IMR-90 (cell line): ENCODE data around the gene SPOCK3. TPM values are rescaled to one million over a fixed set of nuclear protein-coding genes. Genes with fewer than 3 reads are reported as not detected.

Experiments used
- ATAC-seq: fragments of 200-7000 bp; cut with Tn5 transposase; 2 replicates; pipeline ENCODE4 v1.9.1; 2020; ENCODE audit warnings: low read depth, mild to moderate bottlenecking, moderate library complexity
- BruUV-seq: library from RNA; stranded (reverse); fragments of 400-500 nt; replicated peaks from 2 replicates; lab custom pipeline; 2021; lab: Mats Ljungman, UMichigan
- CTCF ChIA-PET: fragments of 300-600 bp; formaldehyde crosslinking; extraction: SDS; loops from one replicate; lab custom pipeline; 2021; ENCODE audit warnings: antibody characterized with exemption; lab: Yijun Ruan, JAX
- POLR2A ChIA-PET: fragments of 300-600 bp; sonication (Branson Sonifier 250); formaldehyde crosslinking; loops from one replicate; lab custom pipeline; 2022; ENCODE audit warnings: antibody characterized with exemption; ENCODE audit not compliant: unreplicated experiment; lab: Charles Lee
- DNase-seq: peaks from one replicate; pipeline ENCODE4 v3.0.0; 2013
- H2AFZ ChIP-seq: replicated peaks from 2 replicates; pipeline ENCODE3; 2013; ENCODE audit warnings: low read length, mild to moderate bottlenecking; ENCODE audit not compliant: poor library complexity
- H2AK5ac ChIP-seq: 2 replicates; pipeline ENCODE4 v1.6.1; 2013; ENCODE audit warnings: low read depth, low read length, inconsistent platforms
- H2AK9ac ChIP-seq: replicated peaks from 2 replicates; pipeline ENCODE3; 2013; ENCODE audit warnings: mild to moderate bottlenecking, low read depth, low read length, moderate library complexity; ENCODE audit not compliant: poor library complexity
- H2BK120ac ChIP-seq: 2 replicates; pipeline ENCODE4 v1.6.1; 2013; ENCODE audit warnings: low read depth, low read length, inconsistent platforms
- H2BK15ac ChIP-seq: 3 replicates; pipeline ENCODE4 v1.6.1; 2013; ENCODE audit warnings: low read depth, low read length, inconsistent platforms
- H2BK20ac ChIP-seq: 2 replicates; pipeline ENCODE4 v1.6.1; 2013; ENCODE audit warnings: low read depth, mild to moderate bottlenecking, inconsistent platforms, low read length, moderate library complexity
- H2BK5ac ChIP-seq: 2 replicates; pipeline ENCODE4 v1.6.1; 2013; ENCODE audit warnings: mild to moderate bottlenecking, low read depth, low read length, inconsistent platforms; ENCODE audit not compliant: poor library complexity, severe bottlenecking
- H3K14ac ChIP-seq: replicated peaks from 2 replicates; pipeline ENCODE4 v1.6.1; 2013; ENCODE audit warnings: low read depth, low read length, inconsistent platforms
- H3K18ac ChIP-seq: 2 replicates; pipeline ENCODE4 v1.6.1; 2013; ENCODE audit warnings: low read depth, low read length, control low read depth
- H3K23ac ChIP-seq: 2 replicates; pipeline ENCODE4 v1.6.1; 2013; ENCODE audit warnings: low read depth, low read length, inconsistent platforms
- H3K27ac ChIP-seq: 2 replicates; pipeline ENCODE4 v1.5.1; 2013; ENCODE audit warnings: mild to moderate bottlenecking, control low read depth, low read length; ENCODE audit not compliant: insufficient read depth
- H3K27me3 ChIP-seq: 2 replicates; pipeline ENCODE4 v1.6.1; 2013; ENCODE audit warnings: low read length; ENCODE audit not compliant: control insufficient read depth, insufficient read depth
- H3K36me3 ChIP-seq: 2 replicates; pipeline ENCODE4 v1.6.1; 2013; ENCODE audit warnings: low read length, mixed read lengths; ENCODE audit not compliant: control insufficient read depth, insufficient read depth
- H3K4ac ChIP-seq: 2 replicates; pipeline ENCODE4 v1.6.1; 2013; ENCODE audit warnings: low read depth, low read length, inconsistent platforms
- H3K4me1 ChIP-seq: 2 replicates; pipeline ENCODE4 v1.6.1; 2013; ENCODE audit warnings: low read length, mixed read lengths; ENCODE audit not compliant: control insufficient read depth, insufficient read depth
- H3K4me2 ChIP-seq: 2 replicates; pipeline ENCODE4 v1.6.1; 2013; ENCODE audit warnings: low read depth, mild to moderate bottlenecking, control low read depth, low read length, moderate library complexity
- H3K4me3 ChIP-seq: 2 replicates; pipeline ENCODE4 v1.5.1; 2013; ENCODE audit warnings: low read depth, mild to moderate bottlenecking, control low read depth, low read length, moderate library complexity; ENCODE audit not compliant: insufficient read depth
- H3K56ac ChIP-seq: 2 replicates; pipeline ENCODE4 v1.6.1; 2013; ENCODE audit warnings: low read length, inconsistent platforms; ENCODE audit not compliant: insufficient read depth; ENCODE audit errors: extremely low read depth
- H3K79me1 ChIP-seq, 2 experiments: 2 replicates each; pipeline ENCODE4 v1.6.1; 2013; ENCODE audit warnings: low read length in 2 of 2, inconsistent platforms in 1 of 2, low read depth in 1 of 2
- H3K9ac ChIP-seq: 2 replicates; pipeline ENCODE4 v1.6.1; 2013; ENCODE audit warnings: low read depth, low read length, control low read depth
- H3K9me1 ChIP-seq: 2 replicates; pipeline ENCODE4 v1.6.1; 2013; ENCODE audit warnings: low read length, inconsistent platforms; ENCODE audit not compliant: insufficient read depth
- H3K9me3 ChIP-seq: 2 replicates; pipeline ENCODE4 v1.6.1; 2013; ENCODE audit warnings: low read length; ENCODE audit not compliant: control insufficient read depth, insufficient read depth
- H4K20me1 ChIP-seq: 2 replicates; pipeline ENCODE4 v1.6.1; 2013; ENCODE audit warnings: low read length, inconsistent platforms; ENCODE audit not compliant: insufficient read depth
- H4K5ac ChIP-seq: 2 replicates; pipeline ENCODE4 v1.6.1; 2013; ENCODE audit warnings: mild to moderate bottlenecking, low read depth, low read length, control low read depth
- H4K8ac ChIP-seq, 2 experiments: 2 replicates each; pipeline ENCODE4 v1.6.1; 2013; ENCODE audit warnings: low read depth in 2 of 2, low read length in 2 of 2, control low read depth in 1 of 2, inconsistent platforms in 1 of 2
- H4K91ac ChIP-seq: 2 replicates; pipeline ENCODE4 v1.6.1; 2013; ENCODE audit warnings: low read depth, low read length, inconsistent platforms; ENCODE audit not compliant: insufficient read depth
- BHLHE40 ChIP-seq: fragments of 150-350 bp; IDR thresholded peaks from 2 replicates; pipeline ENCODE4 v1.6.1; 2016; ENCODE audit warnings: mild to moderate bottlenecking, low read depth, low read length
- CEBPB ChIP-seq: IDR thresholded peaks from 2 replicates; pipeline ENCODE4 v1.6.1; 2012; ENCODE audit warnings: low read depth, low read length, improper control_type of control experiment
- CHD1 ChIP-seq: IDR thresholded peaks from 2 replicates; pipeline ENCODE4 v1.6.1; 2012; ENCODE audit warnings: low read depth, low read length, improper control_type of control experiment
- CTCF ChIP-seq: conservative IDR thresholded peaks from 2 replicates; pipeline ENCODE4 v1.5.1; 2012; ENCODE audit warnings: mild to moderate bottlenecking, low read depth, low read length, improper control_type of control experiment
- ELK1 ChIP-seq: fragments of 150-350 bp; IDR thresholded peaks from 2 replicates; pipeline ENCODE4 v1.6.1; 2016; ENCODE audit warnings: low read depth, mild to moderate bottlenecking, low read length, moderate library complexity, borderline replicate concordance
- FOS ChIP-seq: fragments of 150-350 bp; IDR thresholded peaks from 2 replicates; pipeline ENCODE4 v1.6.1; 2016; ENCODE audit warnings: low read depth, low read length
- MAFK ChIP-seq: IDR thresholded peaks from 2 replicates; pipeline ENCODE4 v1.6.1; 2012; ENCODE audit warnings: low read depth, low read length, improper control_type of control experiment
- MAZ ChIP-seq: IDR thresholded peaks from 2 replicates; pipeline ENCODE4 v1.6.1; 2012; ENCODE audit warnings: low read depth, mild to moderate bottlenecking, low read length, improper control_type of control experiment, moderate library complexity, borderline replicate concordance
- MXI1 ChIP-seq: IDR thresholded peaks from 2 replicates; pipeline ENCODE4 v1.6.1; 2012; ENCODE audit warnings: low read depth, mild to moderate bottlenecking, low read length, moderate library complexity, borderline replicate concordance
- NFE2L2 ChIP-seq: fragments of 150-350 bp; IDR thresholded peaks from 2 replicates; pipeline ENCODE4 v1.6.1; 2016; ENCODE audit warnings: low read depth, mild to moderate bottlenecking, low read length
- POLR2A ChIP-seq: IDR thresholded peaks from 2 replicates; pipeline ENCODE4 v1.6.1; 2012; ENCODE audit warnings: mild to moderate bottlenecking, low read depth, low read length
- RAD21 ChIP-seq: IDR thresholded peaks from 2 replicates; pipeline ENCODE4 v1.6.1; 2012; ENCODE audit warnings: low read length, improper control_type of control experiment
- RCOR1 ChIP-seq: IDR thresholded peaks from 2 replicates; pipeline ENCODE4 v1.6.1; 2012; ENCODE audit warnings: mild to moderate bottlenecking, low read length, improper control_type of control experiment; ENCODE audit not compliant: insufficient replicate concordance
- RFX5 ChIP-seq: IDR thresholded peaks from 2 replicates; pipeline ENCODE4 v1.8.0; 2012; ENCODE audit warnings: low read depth, mild to moderate bottlenecking, low read length, moderate library complexity
- SMC3 ChIP-seq: fragments of 150-350 bp; IDR thresholded peaks from 2 replicates; pipeline ENCODE4 v1.6.1; 2016; ENCODE audit warnings: low read depth, mild to moderate bottlenecking, antibody characterized with exemption, low read length, moderate library complexity
- USF2 ChIP-seq: fragments of 150-350 bp; IDR thresholded peaks from 2 replicates; pipeline ENCODE4 v1.6.1; 2017; ENCODE audit warnings: mild to moderate bottlenecking, antibody characterized with exemption, low read length, low read depth
- WGBS, 2 experiments: methylation state at CpG; one replicate each; pipeline versions ENCODE4 v1.1.5 to v1.1.7; 2013; ENCODE audit warnings: missing lambda C conversion rate in 2 of 2; ENCODE audit not compliant: insufficient read length in 1 of 2; ENCODE audit errors: extremely low coverage in 2 of 2; 5-methylcytosine and 5-hydroxymethylcytosine counted together
- dilution Hi-C: fragments of 300-500 bp; cut with HindIII; formaldehyde crosslinking; loops from one replicate; pipeline ENCODE4 v1.14.3; 2018; ENCODE audit warnings: low sequenced_read_pairs; ENCODE audit not compliant: unreplicated experiment
- in situ Hi-C: fragments of 300-500 bp; cut with MboI; formaldehyde crosslinking; loops from 3 replicates; pipeline ENCODE4 v1.14.3; 2019; ENCODE audit warnings: low sequenced_read_pairs, inconsistent platforms, mixed read lengths
- intact Hi-C: fragments of 100-400 bp; cut with micrococcal nuclease; formaldehyde crosslinking; loops from 2 replicates; pipeline ENCODE4 v1.10.0; 2022
- polyA plus RNA-seq, 3 experiments: library from polyadenylated mRNA; depleted of rRNA; stranded (reverse); fragments of >200 nt; gene quantifications; 2 replicates each; pipeline ENCODE4 v1.2.3, GENCODE V29; 2012; ENCODE audit warnings: low replicate concordance in 1 of 3
- total RNA-seq: library from RNA; depleted of rRNA; stranded (reverse); fragments of >200 nt; gene quantifications from 2 replicates; pipeline ENCODE4 v1.2.3, GENCODE V29; 2012

Gene SPOCK3
- total and polyA plus RNA-seq, 2 of the 4 experiments (the other 2 are of a cell fraction) = not detected

- ATAC-seq = no peak
- H2AK9ac ChIP-seq = no peak overlapping the region
- no peak overlapping the region for H3K4me2 ChIP-seq
- H2BK120ac ChIP-seq = no peak overlapping the region
- H4K91ac ChIP-seq = no peak overlapping the region
- no peak overlapping the region for H3K4ac ChIP-seq
- H3K27me3 ChIP-seq = no peaks in the 10 kb centered on the region
- CTCF ChIA-PET = no interaction called here
- peaks cover 3% of the 10 kb centered on the region for H3K9me3 ChIP-seq
- no peak overlapping the region for H2BK5ac ChIP-seq
- H2AFZ ChIP-seq = no peak overlapping the region
- no peak overlapping the region for H2AK5ac ChIP-seq
- no peak overlapping the region for H4K5ac ChIP-seq
- no peaks in the 10 kb centered on the region for H3K4me1 ChIP-seq
- no TSS peak for BruUV-seq
- intact Hi-C loops = no loop called here
- POLR2A ChIA-PET = no interaction called here
- H4K20me1 ChIP-seq = no peaks in the 10 kb centered on the region
- no peak overlapping the region for H4K8ac ChIP-seq
- no peak overlapping the region for H3K18ac ChIP-seq
- no peak overlapping the region for H3K23ac ChIP-seq
- WGBS, 2 experiments = no CpG with 5 or more reads among the region's 3 CpGs
- H3K36me3 ChIP-seq = no peaks in the 10 kb centered on the region
- H3K56ac ChIP-seq = no peak overlapping the region
- H3K9ac ChIP-seq = no peak overlapping the region
- no peak overlapping the region for H2BK20ac ChIP-seq
- H3K4me3 ChIP-seq = no peak overlapping the region
- no peak overlapping the region for H3K27ac ChIP-seq
- in situ Hi-C loops = no loop called here
- H3K14ac ChIP-seq = no peak overlapping the region
- TF ChIP-seq POLR2A (no peak), CTCF (no peak), FOS (no peak), RFX5 (no peak), MAFK (no peak), ELK1 (no peak), BHLHE40 (no peak), RCOR1 (no peak), RAD21 (no peak), SMC3 (no peak), NFE2L2 (no peak), MAZ (no peak), CHD1 (no peak), USF2 (no peak), CEBPB (no peak), MXI1 (no peak)
- no peak overlapping the region for H2BK15ac ChIP-seq
- no peak for DNase-seq
- H3K9me1 ChIP-seq = no peaks in the 10 kb centered on the region
- no peaks in the 10 kb centered on the region for H3K79me1 ChIP-seq
- dilution Hi-C loops = no loop called here
Measured at GRCh38 chr4:167185465-167185864, 48.8 kb downstream of the SPOCK3 start.
